ENCODE data around the gene MRPL55.
A peak's percentile ranks its signal among the peaks of the same experiment; 100 is the strongest.

MRPL55 gene

DNA sequence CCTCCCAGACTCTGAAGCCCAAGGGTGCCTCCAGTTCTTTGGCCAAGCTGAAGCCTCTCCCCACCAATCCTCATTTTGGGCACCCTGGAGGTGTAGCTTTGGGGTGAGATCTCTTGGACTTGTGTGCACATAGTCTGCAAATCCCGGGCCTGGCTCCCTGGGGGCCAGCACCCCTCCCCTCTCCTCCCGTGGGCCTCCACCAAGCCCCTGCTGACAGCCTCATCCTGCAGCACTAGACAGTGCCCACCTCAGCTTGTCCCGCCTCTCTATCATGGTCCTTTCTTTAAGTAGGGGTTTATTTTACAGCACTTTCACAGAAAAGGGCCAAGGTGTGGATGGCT lies 43.8 kb upstream of the MRPL55 start:
- Histone ChIP-seq H3K9me3 (ENCODE audit: control insufficient read depth in 2 of 2, low read length in 2 of 2) (no peaks in the 10 kb centered on the region), H3K4me1 (ENCODE audit: control insufficient read depth, insufficient read depth, low read length) (peaks cover 39% of the 10 kb centered on the region), H3K27me3 (ENCODE audit: control insufficient read depth in 1 of 2, insufficient read depth in 2 of 2, low read length in 2 of 2) (no peaks in the 10 kb centered on the region), H3K36me3 (ENCODE audit: control insufficient read depth in 2 of 2, insufficient read depth in 2 of 2, low read length in 2 of 2) (peaks cover 0 to 2% of the 10 kb centered on the region in 2 donors), H3K4me3 (ENCODE audit: low read length in 2 of 2) (no peak overlapping the region), H3K9ac (ENCODE audit: low read length in 2 of 2) (no peak overlapping the region), H3K27ac (ENCODE audit: low read length) (no peak overlapping the region)

DNA sequence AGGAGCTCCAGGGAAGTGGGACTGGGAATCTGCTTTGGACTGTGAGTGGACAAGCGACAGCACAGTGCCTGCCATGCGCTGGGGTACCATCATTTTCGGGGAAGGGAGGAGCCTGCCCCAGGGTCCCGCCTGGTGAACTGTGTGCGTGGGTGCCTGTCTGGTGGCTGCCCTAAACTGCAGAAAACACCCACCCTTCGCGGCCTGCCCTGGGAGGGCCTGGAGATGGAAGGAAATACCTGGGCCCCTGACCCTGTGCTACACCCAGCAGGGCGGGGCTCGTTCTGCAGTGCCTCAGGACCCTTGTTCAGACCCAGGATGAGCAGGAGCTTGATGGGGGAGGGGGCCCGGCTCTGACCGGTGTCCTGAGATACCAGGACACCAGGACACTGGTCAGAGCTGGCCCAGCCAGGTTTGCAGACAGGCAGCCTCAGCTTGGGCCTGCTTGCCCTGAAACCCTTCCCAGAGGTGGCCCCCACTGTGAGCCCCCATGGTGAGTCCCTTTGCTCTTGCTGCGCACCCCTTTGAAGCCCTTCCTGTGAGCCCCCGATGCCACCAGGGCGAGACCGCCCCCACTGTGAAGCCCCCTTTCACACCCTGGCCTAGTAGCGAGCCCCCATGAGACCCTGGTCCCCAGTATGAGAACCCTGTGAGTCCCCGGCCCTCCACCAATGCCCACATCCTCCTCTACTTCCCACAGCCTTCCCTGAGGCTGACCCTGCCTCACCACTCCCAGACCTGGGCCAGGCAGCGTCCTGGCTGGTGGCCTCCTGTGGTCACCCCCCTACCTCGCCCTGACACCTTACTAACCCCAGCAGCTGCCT lies 43.2 kb upstream of the MRPL55 start:
- peaks cover 39% of the 10 kb centered on the region for H3K4me1 ChIP-seq (ENCODE audit: control insufficient read depth, insufficient read depth, low read length)
- peaks cover 0 to 4% of the 10 kb centered on the region in 2 donors for H3K36me3 ChIP-seq (ENCODE audit: control insufficient read depth in 2 of 2, insufficient read depth in 2 of 2, low read length in 2 of 2)
- no peaks in the 10 kb centered on the region for H3K27me3 ChIP-seq (ENCODE audit: control insufficient read depth in 1 of 2, insufficient read depth in 2 of 2, low read length in 2 of 2)
- peak overlapping the region; percentile 96 for H3K27ac ChIP-seq (ENCODE audit: low read length)
- H3K4me3 ChIP-seq (ENCODE audit: low read length in 2 of 2), result no peak overlapping the region
- no peaks in the 10 kb centered on the region for H3K9me3 ChIP-seq (ENCODE audit: control insufficient read depth in 2 of 2, low read length in 2 of 2)
- H3K9ac ChIP-seq (ENCODE audit: low read length in 2 of 2), result peak overlapping the region; percentile 76 to 87

DNA sequence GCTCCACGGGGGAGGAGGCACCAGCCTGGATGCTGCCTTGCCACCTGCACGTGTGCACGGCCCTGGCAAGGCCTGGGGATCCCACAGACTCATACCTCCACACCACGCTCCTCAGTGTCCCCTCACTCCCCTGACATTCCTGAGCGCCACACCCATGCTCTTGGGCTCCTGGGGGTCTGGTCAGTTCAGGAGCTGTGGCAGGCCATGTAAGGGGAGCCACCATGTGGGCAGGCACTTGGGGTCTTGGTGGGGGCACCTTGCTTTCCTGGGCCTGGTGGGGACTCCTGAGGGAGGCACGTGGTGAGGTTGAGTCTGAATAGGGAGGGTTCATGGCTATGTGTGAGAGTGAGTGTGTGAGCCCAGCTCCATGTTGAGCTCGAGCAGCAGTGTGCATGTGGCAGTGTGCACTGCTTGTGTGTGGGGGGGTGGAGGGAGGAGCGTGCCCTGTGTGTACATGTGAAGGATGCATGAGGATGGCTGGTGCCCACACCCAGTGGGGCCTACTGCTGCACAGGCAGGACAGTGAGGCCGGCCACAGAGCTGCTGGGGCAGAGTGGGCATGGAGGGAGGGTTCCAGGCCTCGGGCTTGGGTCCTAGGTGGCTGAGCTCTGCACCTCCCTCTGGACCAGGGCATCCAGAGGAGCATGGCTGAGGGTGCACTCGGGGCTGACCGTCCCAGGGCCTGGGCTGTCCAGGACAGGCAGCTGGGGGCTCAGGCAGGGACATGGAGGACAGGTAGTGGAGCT lies 42.3 kb upstream of the MRPL55 start:
- H3K4me1 ChIP-seq (ENCODE audit: control insufficient read depth, insufficient read depth, low read length), result peaks cover 39% of the 10 kb centered on the region
- H3K9me3 ChIP-seq (ENCODE audit: control insufficient read depth in 2 of 2, low read length in 2 of 2), result no peaks in the 10 kb centered on the region
- H3K9ac ChIP-seq (ENCODE audit: low read length in 2 of 2), result peak overlapping the region; percentile 76 to 87
- H3K36me3 ChIP-seq (ENCODE audit: control insufficient read depth in 2 of 2, insufficient read depth in 2 of 2, low read length in 2 of 2), result peaks cover 0 to 8% of the 10 kb centered on the region in 2 donors
- H3K27me3 ChIP-seq (ENCODE audit: control insufficient read depth in 1 of 2, insufficient read depth in 2 of 2, low read length in 2 of 2), result no peaks in the 10 kb centered on the region
- peak overlapping the region; percentile 65 to 78 for H3K4me3 ChIP-seq (ENCODE audit: low read length in 2 of 2)
- H3K27ac ChIP-seq (ENCODE audit: low read length), result peak overlapping the region; percentile 96

DNA sequence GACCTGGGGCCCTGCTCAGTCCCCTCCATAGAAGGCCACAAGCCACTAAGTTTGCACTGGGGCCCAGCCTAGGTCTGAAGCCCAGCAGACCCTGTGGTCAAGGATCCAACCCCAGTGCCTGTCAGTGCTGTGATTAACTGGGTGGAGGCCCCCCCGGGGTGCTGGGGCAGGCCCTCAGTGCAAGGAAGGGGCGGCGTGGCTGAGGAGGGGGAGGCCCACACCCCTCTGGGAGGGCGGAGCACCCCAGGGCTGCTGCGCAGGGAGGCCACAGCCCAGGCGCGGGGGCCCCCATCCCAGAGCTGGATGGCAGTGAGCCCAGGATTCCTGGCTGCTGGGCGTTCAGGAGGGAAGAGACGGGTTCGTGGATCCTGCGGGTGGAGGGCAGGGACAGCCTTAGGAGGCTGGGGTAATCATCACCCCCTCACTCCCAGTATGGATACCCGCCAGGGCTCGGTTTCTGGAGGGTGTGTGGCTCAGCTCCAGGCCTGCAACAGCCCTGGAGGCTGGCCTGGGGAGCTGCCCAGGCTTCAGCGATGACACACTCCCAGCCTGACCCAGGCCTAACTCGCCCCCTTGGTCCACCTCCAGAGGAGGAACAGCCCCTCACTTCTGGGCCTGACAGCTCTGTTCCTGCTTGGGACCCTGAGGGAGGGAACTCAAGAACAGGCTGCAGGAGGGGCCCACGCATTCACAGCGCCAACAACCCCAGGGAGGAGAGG lies 41.5 kb upstream of the MRPL55 start:
- Histone ChIP-seq H3K27ac (ENCODE audit: low read length) (peak overlapping the region; percentile 96), H3K36me3 (ENCODE audit: control insufficient read depth in 2 of 2, insufficient read depth in 2 of 2, low read length in 2 of 2) (peaks cover 0 to 12% of the 10 kb centered on the region in 2 donors), H3K4me1 (ENCODE audit: control insufficient read depth, insufficient read depth, low read length) (peaks cover 36% of the 10 kb centered on the region)

DNA sequence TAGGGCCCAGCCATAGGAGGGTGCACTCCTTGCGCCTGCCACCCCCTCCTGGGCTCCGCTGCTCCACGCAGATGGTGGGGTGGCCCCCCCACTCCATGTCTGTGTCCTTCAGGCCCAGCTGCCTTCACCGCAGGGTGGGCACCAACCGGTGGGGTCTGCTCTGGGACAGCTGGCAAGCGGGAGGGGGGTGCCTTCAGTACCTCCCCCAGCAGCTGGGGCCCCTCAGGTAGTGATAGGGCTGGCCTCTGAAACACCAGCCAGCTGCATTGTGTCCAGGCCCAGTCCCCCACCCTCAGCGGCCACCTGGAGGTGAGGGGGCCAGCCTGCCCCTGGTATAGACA lies 41.0 kb upstream of the MRPL55 start:
- Histone ChIP-seq H3K9me3 (ENCODE audit: control insufficient read depth in 2 of 2, low read length in 2 of 2) (no peaks in the 10 kb centered on the region), H3K36me3 (ENCODE audit: control insufficient read depth in 2 of 2, insufficient read depth in 2 of 2, low read length in 2 of 2) (peaks cover 0 to 14% of the 10 kb centered on the region in 2 donors), H3K27ac (ENCODE audit: low read length) (peak overlapping the region; percentile 96), H3K4me3 (ENCODE audit: low read length in 2 of 2) (peak overlapping the region; percentile 65 to 78), H3K27me3 (ENCODE audit: control insufficient read depth in 1 of 2, insufficient read depth in 2 of 2, low read length in 2 of 2) (no peaks in the 10 kb centered on the region), H3K9ac (ENCODE audit: low read length in 2 of 2) (peak overlapping the region; percentile 76 to 87), H3K4me1 (ENCODE audit: control insufficient read depth, insufficient read depth, low read length) (peaks cover 36% of the 10 kb centered on the region)

More for the DNA sequence above, 41.5 kb upstream of the MRPL55 start:
- H3K4me3 ChIP-seq (ENCODE audit: low read length in 2 of 2), result peak overlapping the region; percentile 65 to 78
- H3K9me3 ChIP-seq (ENCODE audit: control insufficient read depth in 2 of 2, low read length in 2 of 2), result no peaks in the 10 kb centered on the region
- H3K27me3 ChIP-seq (ENCODE audit: control insufficient read depth in 1 of 2, insufficient read depth in 2 of 2, low read length in 2 of 2), result no peaks in the 10 kb centered on the region
- H3K9ac ChIP-seq (ENCODE audit: low read length in 2 of 2), result peak overlapping the region; percentile 76 to 87

DNA sequence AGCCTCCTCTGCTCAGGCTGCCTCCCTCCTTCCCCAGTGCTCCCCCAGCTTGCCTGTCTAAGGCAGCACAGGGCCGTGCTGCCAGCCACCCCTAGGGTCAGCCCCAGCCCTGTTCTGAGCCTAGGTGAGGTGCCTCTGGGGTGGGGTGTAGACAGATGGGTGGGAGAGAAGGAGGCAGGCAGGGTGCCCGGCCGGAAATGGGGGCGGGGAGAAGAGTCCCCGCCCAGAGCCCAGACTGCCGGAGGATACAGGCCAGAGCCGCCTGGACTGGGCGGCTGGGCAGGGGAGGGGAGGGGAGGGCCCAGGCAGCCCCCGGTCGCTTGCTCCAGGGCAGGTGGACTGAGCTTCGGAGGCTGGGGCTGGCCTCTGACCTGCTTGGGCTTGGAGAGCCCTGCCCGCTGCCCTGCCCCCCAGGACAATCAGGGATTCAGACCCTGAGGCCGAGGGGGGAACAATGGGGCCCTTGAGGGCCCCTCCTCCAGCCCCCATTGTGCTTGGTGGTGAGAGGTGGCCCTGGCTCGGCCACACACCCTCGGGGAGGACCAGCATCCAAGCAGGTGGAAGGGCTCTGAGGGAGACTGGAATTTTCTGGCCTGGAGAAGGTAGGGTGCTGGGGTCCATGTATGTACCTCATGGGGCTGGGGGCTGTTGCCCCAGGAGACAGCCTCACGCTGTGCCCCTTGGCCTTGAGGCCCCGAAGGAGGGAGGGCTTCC lies 40.5 kb upstream of the MRPL55 start, which contains the start of gene GJC2:
GJC2 (plus strand) TSS at position 525 of the 714 bp plus-strand sequence. CDS start 7,829 bp downstream, outside the sequence.
- Histone ChIP-seq H3K4me3 (ENCODE audit: low read length in 2 of 2) (peak within 1 kb of the TSS; percentile 65 to 78), H3K27ac (ENCODE audit: low read length) (peak within 1 kb of the TSS; percentile 96), H3K4me1 (ENCODE audit: control insufficient read depth, insufficient read depth, low read length) (peaks cover 36% of the 10 kb centered on the region), H3K9ac (ENCODE audit: low read length in 2 of 2) (peak within 1 kb of the TSS; percentile 76 to 87), H3K36me3 (ENCODE audit: control insufficient read depth in 2 of 2, insufficient read depth in 2 of 2, low read length in 2 of 2) (peaks cover 0 to 14% of the 10 kb centered on the region in 2 donors), H3K27me3 (ENCODE audit: control insufficient read depth in 1 of 2, insufficient read depth in 2 of 2, low read length in 2 of 2) (no peaks in the 10 kb centered on the region), H3K9me3 (ENCODE audit: control insufficient read depth in 2 of 2, low read length in 2 of 2) (no peaks in the 10 kb centered on the region)

DNA sequence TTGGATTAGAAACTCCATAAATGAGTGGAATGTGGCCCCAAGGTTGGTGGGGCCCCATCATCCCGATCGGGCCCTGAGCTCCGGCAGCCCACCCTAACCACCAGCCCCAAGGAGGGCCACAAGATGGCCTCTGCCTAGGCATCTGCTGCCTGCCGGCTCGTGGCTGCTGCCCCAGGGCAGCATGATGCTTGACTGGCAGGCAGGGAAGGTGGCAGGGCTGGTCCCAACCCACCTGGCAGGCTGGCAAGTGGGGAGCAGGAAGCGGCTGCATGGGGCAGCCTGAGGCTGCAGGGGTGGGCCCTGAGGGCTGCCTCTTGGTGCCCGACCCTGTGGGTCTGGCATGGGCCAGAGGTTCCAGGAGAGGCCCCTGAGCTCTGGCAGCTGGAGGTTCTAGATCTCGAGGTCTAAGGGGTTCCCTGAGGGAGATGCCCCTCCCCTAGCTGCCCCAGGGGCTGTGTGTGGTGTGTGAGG lies 39.9 kb upstream of the MRPL55 start:
- Histone ChIP-seq H3K4me3 (ENCODE audit: low read length in 2 of 2) (peak overlapping the region in 1 of 2 donors; percentile 78), H3K9ac (ENCODE audit: low read length in 2 of 2) (peak overlapping the region; percentile 29 to 76), H3K27me3 (ENCODE audit: control insufficient read depth in 1 of 2, insufficient read depth in 2 of 2, low read length in 2 of 2) (no peaks in the 10 kb centered on the region), H3K36me3 (ENCODE audit: control insufficient read depth in 2 of 2, insufficient read depth in 2 of 2, low read length in 2 of 2) (peaks cover 0 to 13% of the 10 kb centered on the region in 2 donors), H3K4me1 (ENCODE audit: control insufficient read depth, insufficient read depth, low read length) (peaks cover 41% of the 10 kb centered on the region), H3K9me3 (ENCODE audit: control insufficient read depth in 2 of 2, low read length in 2 of 2) (no peaks in the 10 kb centered on the region), H3K27ac (ENCODE audit: low read length) (peak overlapping the region; percentile 96)

DNA sequence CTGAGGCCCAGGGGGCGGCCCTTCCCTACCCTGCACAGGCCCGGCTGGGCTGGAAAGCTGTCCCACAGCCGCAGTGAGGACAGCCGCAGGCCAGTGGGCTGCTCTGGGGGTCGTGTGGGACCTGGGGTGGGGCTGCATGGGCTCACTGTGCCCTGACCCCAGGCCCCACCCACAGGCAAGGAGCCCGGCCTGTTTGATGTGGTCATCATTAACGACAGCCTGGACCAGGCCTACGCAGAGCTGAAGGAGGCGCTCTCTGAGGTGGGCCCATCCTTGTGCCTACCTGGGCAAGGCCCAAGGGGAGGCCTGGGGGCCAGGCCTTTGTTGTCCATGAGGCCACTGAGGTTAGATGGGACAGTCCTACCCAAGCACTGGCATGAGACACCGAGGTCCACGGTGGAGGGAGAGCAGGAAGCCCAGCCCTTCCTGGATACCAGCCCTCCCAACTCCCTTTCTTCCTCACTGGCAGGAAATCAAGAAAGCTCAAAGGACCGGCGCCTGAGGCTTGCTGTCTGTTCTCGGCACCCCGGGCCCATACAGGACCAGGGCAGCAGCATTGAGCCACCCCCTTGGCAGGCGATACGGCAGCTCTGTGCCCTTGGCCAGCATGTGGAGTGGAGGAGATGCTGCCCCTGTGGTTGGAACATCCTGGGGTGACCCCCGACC lies 39.2 kb upstream of the MRPL55 start:
- peak overlapping the region in 1 of 2 donors; percentile 15 for H3K9ac ChIP-seq (ENCODE audit: low read length in 2 of 2)
- H3K36me3 ChIP-seq (ENCODE audit: control insufficient read depth in 2 of 2, insufficient read depth in 2 of 2, low read length in 2 of 2), result peaks cover 0 to 13% of the 10 kb centered on the region in 2 donors
- no peaks in the 10 kb centered on the region for H3K9me3 ChIP-seq (ENCODE audit: control insufficient read depth in 2 of 2, low read length in 2 of 2)
- no peaks in the 10 kb centered on the region for H3K27me3 ChIP-seq (ENCODE audit: control insufficient read depth in 1 of 2, insufficient read depth in 2 of 2, low read length in 2 of 2)
- H3K4me1 ChIP-seq (ENCODE audit: control insufficient read depth, insufficient read depth, low read length), result peaks cover 48% of the 10 kb centered on the region
- peak overlapping the region; percentile 96 for H3K27ac ChIP-seq (ENCODE audit: low read length)
- no peak overlapping the region for H3K4me3 ChIP-seq (ENCODE audit: low read length in 2 of 2)

DNA sequence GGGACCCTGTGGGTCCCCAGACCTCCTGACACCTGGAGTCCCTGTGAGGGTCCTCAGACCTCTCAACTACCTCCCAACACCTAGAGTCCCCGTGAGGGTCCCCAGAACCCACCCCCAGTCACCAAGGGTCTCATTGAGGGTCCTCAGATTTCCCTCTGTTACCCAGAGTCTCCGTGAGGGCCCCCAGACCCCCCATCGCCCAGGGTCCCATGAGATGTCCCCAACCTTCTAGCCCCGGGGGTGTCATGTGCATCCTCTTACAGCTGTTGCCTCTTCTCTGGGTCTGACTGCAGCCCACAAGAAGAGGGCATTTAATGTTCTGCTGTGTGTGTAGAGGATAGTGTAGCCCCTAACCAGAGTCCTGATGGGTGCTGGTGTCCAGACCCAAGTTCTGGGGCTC lies 38.7 kb upstream of the MRPL55 start:
- H3K4me1 ChIP-seq (ENCODE audit: control insufficient read depth, insufficient read depth, low read length), result peaks cover 48% of the 10 kb centered on the region

More for the DNA sequence above, 38.7 kb upstream of the MRPL55 start:
- peaks cover 0 to 13% of the 10 kb centered on the region in 2 donors for H3K36me3 ChIP-seq (ENCODE audit: control insufficient read depth in 2 of 2, insufficient read depth in 2 of 2, low read length in 2 of 2)
- H3K4me3 ChIP-seq (ENCODE audit: low read length in 2 of 2), result no peak overlapping the region
- no peaks in the 10 kb centered on the region for H3K9me3 ChIP-seq (ENCODE audit: control insufficient read depth in 2 of 2, low read length in 2 of 2)
- H3K27me3 ChIP-seq (ENCODE audit: control insufficient read depth in 1 of 2, insufficient read depth in 2 of 2, low read length in 2 of 2), result no peaks in the 10 kb centered on the region
- no peak overlapping the region for H3K9ac ChIP-seq (ENCODE audit: low read length in 2 of 2)
- no peak overlapping the region for H3K27ac ChIP-seq (ENCODE audit: low read length)
